Endothelial cell of umbilical vein (primary cell): ENCODE data around the gene RIOX2. TPM values are rescaled to one million over a fixed set of nuclear protein-coding genes. Genes with fewer than 3 reads are reported as not detected.

Source experiments
- BruUV-seq: library from RNA; stranded (reverse); fragments of 400-500 nt; replicated peaks from 2 replicates; lab custom pipeline; 2021; lab: Mats Ljungman, UMichigan
- CTCF ChIA-PET: fragments of 300-600, 350-600 bp; sonication (Branson Sonifier 250); formaldehyde crosslinking; loops from one replicate; lab custom pipeline; 2021; ENCODE audit warnings: antibody characterized with exemption, inconsistent platforms; lab: Charles Lee
- POLR2A ChIA-PET: fragments of 300-600, 350-600 bp; sonication (Branson Sonifier 250); formaldehyde crosslinking; loops from one replicate; lab custom pipeline; 2021; ENCODE audit warnings: antibody characterized with exemption, inconsistent platforms; lab: Charles Lee
- DNase-seq: peaks from one replicate; pipeline ENCODE4 v3.0.0-alpha.2; 2011; ENCODE audit warnings: low read depth, low spot score
- FAIRE-seq: peaks from 2 replicates; lab custom pipeline; 2011; peaks lifted over from hg19 to GRCh38; lab: Jason Lieb, UNC
- H2AFZ ChIP-seq: 2 replicates; pipeline ENCODE4 v1.6.0; 2012; ENCODE audit warnings: low read depth, low read length, control low read depth, inconsistent platforms
- H3K27ac ChIP-seq: 2 replicates; pipeline ENCODE4 v1.5.1; 2011; ENCODE audit warnings: low read depth, mild to moderate bottlenecking, control low read depth, low read length, moderate library complexity; ENCODE audit not compliant: insufficient read depth
- H3K27me3 ChIP-seq, 2 experiments: 2 replicates each; pipeline versions ENCODE4 v1.6.0 to v1.6.1; 2011; ENCODE audit warnings: low read length in 2 of 2, mixed read lengths in 1 of 2; ENCODE audit not compliant: control insufficient read depth in 2 of 2, insufficient read depth in 2 of 2
- H3K36me3 ChIP-seq, 2 experiments: 2 replicates in 1 of 2; 3 replicates in 1 of 2; pipeline ENCODE4 v1.5.1; 2011; ENCODE audit warnings: low read length in 2 of 2, mild to moderate bottlenecking in 1 of 2, moderate library complexity in 1 of 2; ENCODE audit not compliant: control insufficient read depth in 2 of 2, insufficient read depth in 2 of 2; ENCODE audit errors: extremely low read depth in 1 of 2
- H3K4me1 ChIP-seq: 3 replicates; pipeline ENCODE4 v1.5.1; 2011; ENCODE audit warnings: mild to moderate bottlenecking, low read length; ENCODE audit not compliant: control insufficient read depth, insufficient read depth; ENCODE audit errors: extremely low read depth
- H3K4me2 ChIP-seq: 2 replicates; pipeline ENCODE4 v1.6.1; 2011; ENCODE audit warnings: low read length, control low read depth, mixed read lengths; ENCODE audit not compliant: insufficient read depth
- H3K4me3 ChIP-seq, 3 experiments: fragments of 200-600 bp in 1 of 3; sonication (generic), shearing (Covaris generic) in 1 of 3; replicated peaks in 1 of 3; 2 replicates each; pipeline ENCODE4 v1.5.1; 2011 to 2016; ENCODE audit warnings: control low read depth in 3 of 3, low read length in 3 of 3, mild to moderate bottlenecking in 2 of 3, inconsistent platforms in 1 of 3, low read depth in 1 of 3, moderate library complexity in 1 of 3; ENCODE audit not compliant: insufficient read depth in 1 of 3
- H3K79me2 ChIP-seq: 2 replicates; pipeline ENCODE4 v1.6.0; 2012; ENCODE audit warnings: low read length, inconsistent platforms; ENCODE audit not compliant: control insufficient read depth, insufficient read depth
- H3K9ac ChIP-seq: replicated peaks from 2 replicates; pipeline ENCODE3; 2011; ENCODE audit warnings: low read length, control low read depth; ENCODE audit not compliant: insufficient read depth; ENCODE audit errors: extremely low read depth
- H3K9me1 ChIP-seq: replicated peaks from 3 replicates; pipeline ENCODE4 v1.6.0; 2011; ENCODE audit warnings: mild to moderate bottlenecking, low read length; ENCODE audit not compliant: control insufficient read depth, insufficient read depth; ENCODE audit errors: extremely low read depth
- H3K9me3 ChIP-seq: replicated peaks from 2 replicates; pipeline ENCODE4 v1.5.1; 2012; ENCODE audit warnings: low read length, inconsistent platforms; ENCODE audit not compliant: control insufficient read depth, insufficient read depth
- H4K20me1 ChIP-seq: replicated peaks from 2 replicates; pipeline ENCODE3; 2011; ENCODE audit warnings: mild to moderate bottlenecking, low read length; ENCODE audit not compliant: control insufficient read depth, insufficient read depth; ENCODE audit errors: extremely low read depth
- CTCF ChIP-seq, 2 donors: IDR thresholded peaks; 1 replicate in 1 of 2; 2 replicates in 1 of 2; pipeline ENCODE4 v1.5.1; 2011; ENCODE audit warnings: low read length in 2 of 2, mild to moderate bottlenecking in 2 of 2, moderate library complexity in 2 of 2, control low read depth in 1 of 2, inconsistent platforms in 1 of 2, low read depth in 1 of 2; ENCODE audit not compliant: insufficient read depth in 1 of 2; ENCODE audit errors: extremely low read depth in 1 of 2
- FOS ChIP-seq: IDR thresholded peaks from 2 replicates; pipeline ENCODE4 v1.6.1; 2011; ENCODE audit warnings: mild to moderate bottlenecking, low read length, moderate library complexity, borderline replicate concordance; ENCODE audit not compliant: insufficient read depth
- POLR2AphosphoS5 ChIP-seq: IDR thresholded peaks from 2 replicates; pipeline ENCODE4 v1.6.1; 2012; ENCODE audit warnings: low read depth, mild to moderate bottlenecking, control low read depth, low read length, moderate library complexity; ENCODE audit not compliant: insufficient read depth
- dilution Hi-C: fragments of 300-500 bp; cut with MboI; formaldehyde crosslinking; loops from one replicate; pipeline ENCODE4 v1.15.0; 2019; ENCODE audit warnings: low sequenced_read_pairs; ENCODE audit not compliant: extremely low pct_ligation_motif_present
- intact Hi-C: fragments of 100-400 bp; cut with micrococcal nuclease; formaldehyde crosslinking; loops from one replicate; pipeline ENCODE4 v1.10.0; 2022
- polyA plus RNA-seq, 4 experiments: library from polyadenylated mRNA; depleted of rRNA in 3 of 4; stranded (reverse) in 3 of 4; unstranded in 1 of 4; fragments of >200 nt; gene quantifications; 2 replicates each; pipeline versions ENCODE4 v1.2.1 to v1.2.3, GENCODE V29; 2011 to 2012; ENCODE audit warnings: missing spikeins in 1 of 4
- total RNA-seq: library from RNA; stranded (reverse); gene quantifications from 2 replicates; pipeline ENCODE4 v1.2.3, GENCODE V29; 2021

The RIOX2 gene
- total and polyA plus RNA-seq, 2 donors (not counting 3 experiments of a cell fraction or from before 2014, with no cell fraction given), result 14.5 to 30.5 TPM

GRCh38 chr3:97931218-97931617, 41.0 kb downstream of the RIOX2 start:
- DNase-seq, result no peak
- no peak overlapping the region for H3K27ac ChIP-seq
- H3K4me2 ChIP-seq, result no peak overlapping the region
- no peak for FAIRE-seq
- ChIA-PET CTCF (no interaction called here), POLR2A (no interaction called here)
- peaks cover 0 to 5% of the 10 kb centered on the region in 2 experiments for H3K36me3 ChIP-seq
- H4K20me1 ChIP-seq, result no peaks in the 10 kb centered on the region
- TF ChIP-seq CTCF (IDR thresholded peaks at IDR 0.05; ENCODE audit: extremely low read depth in 1 of 2, insufficient read depth in 1 of 2, low read depth in 1 of 2, low read length in 2 of 2) (no peak), POLR2AphosphoS5 (no peak), FOS (no peak)
- H2AFZ ChIP-seq, result no peak overlapping the region
- H3K9me1 ChIP-seq, result no peaks in the 10 kb centered on the region
- no peaks in the 10 kb centered on the region for H3K79me2 ChIP-seq
- H3K27me3 ChIP-seq, result no peaks in the 10 kb centered on the region
- intact Hi-C loops, result no loop called here
- H3K9ac ChIP-seq, result no peak overlapping the region
- BruUV-seq, result no TSS peak
- no peaks in the 10 kb centered on the region for H3K4me1 ChIP-seq
- dilution Hi-C loops, result no loop called here
- H3K4me3 ChIP-seq, result no peak overlapping the region
- H3K9me3 ChIP-seq, result no peaks in the 10 kb centered on the region

GRCh38 chr3:97930018-97930417, 42.2 kb downstream of the RIOX2 start:
- Histone ChIP-seq H3K9me3 (no peaks in the 10 kb centered on the region), H3K27me3 (no peaks in the 10 kb centered on the region), H2AFZ (no peak overlapping the region), H3K27ac (no peak overlapping the region), H3K4me2 (no peak overlapping the region), H3K9me1 (no peaks in the 10 kb centered on the region), H3K4me3 (no peak overlapping the region), H3K79me2 (no peaks in the 10 kb centered on the region), H3K36me3 (peaks cover 0 to 2% of the 10 kb centered on the region in 2 experiments), H4K20me1 (no peaks in the 10 kb centered on the region), H3K9ac (no peak overlapping the region), H3K4me1 (no peaks in the 10 kb centered on the region)
- FAIRE-seq (no peak), DNase-seq (no peak)
- no TSS peak for BruUV-seq
- dilution Hi-C loops (no loop called here), intact Hi-C loops (no loop called here)
- CTCF ChIA-PET, result interaction anchor here (1.9 kb wide), 1 partner anchor 16 kb away, joined by 4 read pairs; no protein-coding TSS in a partner anchor
- no peak for TF ChIP-seq FOS
- POLR2A ChIA-PET, result no interaction called here
